ENCODE measurements around the gene GPAT3.
"Not testable (repeated sequence)": the region's sequence is repeated elsewhere in the genome, so short reads cannot be mapped to it uniquely, and the experiment has no call there.

The GPAT3 gene

GRCh38 chr4:83605744-83606172, 69.8 kb downstream of the GPAT3 start:
- no peak for DNase-seq

DNA sequence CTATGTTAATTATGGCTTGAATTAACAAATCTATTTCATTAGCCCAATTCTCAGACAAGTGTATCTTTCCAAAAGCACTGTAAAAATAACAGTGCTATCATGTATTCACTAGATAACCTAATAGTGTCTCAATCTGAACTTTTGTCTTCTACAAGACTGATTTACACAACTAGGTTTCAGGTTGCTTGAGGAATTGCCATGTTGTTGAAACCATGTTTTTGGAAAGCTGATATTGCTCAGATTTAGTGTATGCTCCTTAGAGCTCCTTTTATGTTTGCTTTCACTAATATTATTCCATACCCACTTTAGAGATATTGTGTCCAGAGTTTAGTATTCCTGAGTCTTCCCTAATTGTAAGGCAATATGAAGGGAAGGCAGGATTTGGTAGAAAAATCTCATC, 70.6 kb downstream of the GPAT3 start:
- no peak for DNase-seq

DNA sequence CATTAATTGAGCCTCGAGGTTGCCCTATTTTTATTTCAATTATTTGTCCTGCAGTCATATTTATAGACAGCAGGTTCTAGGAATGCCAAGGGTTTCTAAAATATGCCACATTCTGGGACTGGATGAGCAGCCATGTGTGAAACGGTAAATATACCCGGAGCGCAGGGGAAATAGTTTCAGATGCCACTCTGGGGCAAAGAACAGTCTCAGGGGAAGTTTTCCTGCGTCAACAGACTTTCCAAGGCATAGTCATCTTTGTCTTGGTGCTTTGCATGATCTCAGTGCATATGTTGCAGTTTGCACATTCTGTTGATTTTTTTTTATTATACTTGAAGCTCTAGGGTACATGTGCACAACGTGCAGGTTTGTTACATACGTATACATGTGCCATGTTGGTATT, 71.0 kb downstream of the GPAT3 start:
- no peak for DNase-seq

- no peak for DNase-seq
Measured at GRCh38 chr4:83609365-83609764, 73.5 kb downstream of the GPAT3 start.

DNA sequence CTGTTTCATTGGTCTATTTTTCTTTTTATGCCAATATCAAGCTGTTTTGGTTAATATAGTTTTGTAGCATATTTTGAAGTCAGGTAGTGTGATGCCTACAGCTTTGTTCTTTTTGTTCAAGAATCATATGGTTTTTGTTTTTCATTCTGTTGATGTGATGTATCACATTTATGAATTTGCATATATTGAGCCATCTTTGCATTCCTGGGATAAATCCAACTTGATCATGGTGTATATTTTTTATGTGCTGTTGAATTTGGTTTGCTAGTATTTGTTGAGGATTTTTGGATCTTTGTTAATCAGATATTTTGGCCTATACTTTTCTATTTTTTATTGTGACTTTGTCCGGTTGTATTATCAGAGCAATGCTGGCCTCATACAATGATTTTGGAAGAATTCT, 74.8 kb downstream of the GPAT3 start:
- DNase-seq = no peak

DNA sequence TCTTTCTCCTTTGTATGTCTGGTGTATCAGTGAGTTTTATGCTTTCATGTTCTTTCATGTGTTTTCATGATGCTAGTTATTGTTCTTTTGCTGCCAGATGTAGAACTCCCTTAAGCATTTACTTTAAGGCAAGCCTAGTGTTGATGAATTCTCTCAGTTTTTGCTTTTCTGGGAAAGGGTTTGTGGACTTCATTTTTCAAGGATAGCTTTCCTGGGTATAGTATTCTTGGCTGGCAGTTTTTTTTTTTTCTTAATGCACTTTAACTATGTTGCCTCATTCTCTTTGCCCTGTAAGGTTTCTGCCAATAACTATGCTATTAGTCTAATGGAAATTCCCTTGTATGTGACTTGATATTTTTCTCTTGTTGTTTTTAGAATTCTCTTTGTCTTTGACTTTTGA, 77.1 kb downstream of the GPAT3 start:
- DNase-seq = no peak

GRCh38 chr4:83613994-83614393, 78.1 kb downstream of the GPAT3 start:
- DNase-seq = no peak

GRCh38 chr4:83616252-83616651, 80.3 kb downstream of the GPAT3 start:
- DNase-seq = no peak

GRCh38 chr4:83617371-83618035, 81.6 kb downstream of the GPAT3 start:
- DNase-seq = no peak

DNA sequence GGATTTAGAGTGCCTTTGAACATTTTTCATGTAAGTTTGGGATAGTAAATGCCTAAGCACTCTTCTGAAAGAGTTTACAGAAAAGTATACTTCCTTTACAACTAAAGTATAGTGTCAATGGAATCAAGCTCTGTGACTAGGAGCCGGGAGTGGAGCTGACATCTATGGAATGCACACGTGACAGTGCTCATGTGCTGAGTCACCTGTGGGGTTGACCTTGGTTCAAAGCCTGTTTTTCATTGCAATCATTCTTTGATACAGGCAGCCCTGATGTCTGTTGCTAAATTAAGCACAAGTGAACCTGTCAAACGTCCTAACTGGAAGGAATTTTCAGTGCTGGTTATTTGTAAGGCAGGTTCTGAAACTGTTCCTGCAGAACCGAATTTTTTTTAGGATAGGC, 82.5 kb downstream of the GPAT3 start:
- DNase-seq = no peak

DNA sequence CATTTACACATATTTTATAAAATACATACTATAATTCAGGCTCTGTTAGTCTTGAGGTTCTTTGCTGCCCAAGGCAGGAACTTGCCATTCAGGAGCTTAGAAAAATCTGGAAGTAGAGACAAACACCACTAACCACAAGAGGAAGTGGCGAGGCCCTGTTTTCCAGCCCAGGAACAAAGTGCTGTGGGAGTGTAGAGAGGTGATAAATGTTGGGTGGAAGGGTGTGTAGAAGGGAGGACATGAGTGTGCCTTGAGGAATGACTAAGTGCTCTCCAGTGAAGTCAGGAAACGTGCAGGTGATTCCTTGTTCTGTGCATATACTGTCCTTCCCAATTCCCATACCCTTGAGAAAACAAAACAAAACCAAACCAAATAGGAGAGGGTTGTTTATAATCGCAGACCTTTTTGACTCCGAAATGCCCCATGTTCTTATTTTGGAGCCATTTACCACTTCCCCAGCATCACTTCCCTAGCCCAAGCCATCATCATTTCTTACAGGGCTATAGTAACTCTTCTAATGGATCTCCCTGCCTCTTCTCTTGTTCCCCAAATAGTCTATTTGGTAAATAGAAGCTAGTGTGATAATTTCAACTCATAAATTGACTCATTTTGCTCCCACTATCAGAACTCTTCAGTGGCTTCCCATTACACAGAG, 83.2 kb downstream of the GPAT3 start:
- DNase-seq = no peak

DNA sequence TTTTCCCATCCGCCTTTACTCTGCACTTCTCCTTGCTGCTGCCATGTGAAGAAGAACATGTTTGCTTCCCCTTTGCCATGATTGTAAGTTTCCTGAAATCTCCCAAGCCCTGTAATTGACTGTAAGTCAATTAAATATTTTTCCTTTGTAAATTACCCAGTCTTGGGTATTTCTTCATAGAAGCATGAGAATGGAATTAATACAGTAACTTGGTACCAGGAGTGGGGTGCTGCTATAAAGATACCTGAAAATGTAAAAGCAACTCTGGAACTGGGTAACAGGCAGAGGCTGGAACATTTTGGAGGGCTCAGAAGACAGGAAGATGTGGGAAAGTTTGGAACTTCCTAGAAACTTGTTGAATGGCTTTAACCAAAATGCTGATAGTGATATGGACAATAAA, 86.2 kb downstream of the GPAT3 start:
- not testable (repeated sequence) for DNase-seq

DNA sequence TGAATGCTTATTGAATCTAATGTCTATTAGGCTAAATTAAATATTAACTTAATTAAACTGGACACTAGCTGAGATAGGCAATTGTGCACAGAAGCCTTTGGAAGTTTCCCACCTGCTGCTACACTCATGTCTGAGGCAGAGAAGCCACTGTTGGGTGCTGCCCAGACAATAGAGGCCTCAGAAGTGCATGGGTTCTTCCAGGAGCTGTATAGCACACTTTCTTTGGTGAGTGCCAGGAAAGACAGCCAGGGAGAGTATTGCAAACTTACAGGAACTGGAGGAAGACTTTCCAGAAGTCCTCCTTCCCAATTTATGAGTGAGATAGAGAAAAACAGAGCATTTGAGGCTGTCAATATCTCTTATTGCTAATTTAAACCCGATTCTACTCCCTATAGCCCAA, 89.9 kb downstream of the GPAT3 start:
- no peak for DNase-seq

GRCh38 chr4:83626245-83626836, 90.4 kb downstream of the GPAT3 start:
- DNase-seq = no peak

GRCh38 chr4:83629945-83630721, 94.2 kb downstream of the GPAT3 start:
- DNase-seq = no peak

DNA sequence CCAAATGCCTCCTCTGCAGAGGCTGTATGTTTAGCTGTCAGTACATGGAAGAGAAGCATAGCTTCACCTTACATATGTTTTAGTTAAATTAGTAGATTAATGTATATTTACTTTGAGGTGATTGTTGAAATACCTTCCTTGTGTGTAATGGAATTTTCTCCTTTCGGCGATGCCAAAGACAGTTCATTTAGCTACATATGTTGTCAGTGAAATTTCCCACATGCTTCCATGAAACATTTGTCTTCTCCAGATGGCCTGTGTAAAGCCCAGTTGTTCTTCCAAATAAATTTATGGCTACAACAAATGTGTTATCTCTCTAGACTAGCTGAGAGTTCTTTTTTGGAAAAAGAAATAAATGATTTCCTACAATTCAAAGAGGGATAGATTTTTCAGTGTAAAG, 95.2 kb downstream of the GPAT3 start:
- DNase-seq = no peak

GRCh38 chr4:83636930-83637329, 101.0 kb downstream of the GPAT3 start:
- DNase-seq = no peak

DNA sequence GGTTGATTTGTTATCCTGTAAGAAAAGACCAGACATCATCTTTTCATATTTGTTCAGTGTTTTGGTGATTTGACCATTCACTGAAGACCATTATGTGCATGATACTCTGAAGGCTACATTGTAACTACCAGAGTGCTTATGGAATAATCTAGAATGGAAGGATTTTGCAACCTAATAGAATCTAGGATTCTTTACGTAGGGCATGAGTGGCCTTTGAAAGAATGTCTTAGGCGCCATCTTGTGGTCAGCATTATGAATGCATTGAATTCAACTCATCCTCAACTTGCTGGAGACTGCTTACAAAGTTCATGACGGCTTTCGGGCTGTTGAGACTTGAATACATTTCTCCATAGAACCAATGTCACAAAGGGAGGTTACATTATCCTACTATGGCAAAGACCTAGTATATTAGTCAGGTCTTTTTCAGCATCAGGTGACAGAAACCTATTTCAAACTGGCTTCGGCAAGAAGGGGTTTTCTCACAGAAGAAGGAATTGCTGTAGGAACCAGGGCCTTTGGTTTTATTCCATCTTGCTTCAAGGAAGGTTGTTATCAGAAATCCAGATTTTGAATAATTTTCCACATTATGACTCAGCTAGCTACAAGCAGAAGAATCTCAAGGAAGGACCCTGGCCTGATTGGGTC, 104.1 kb downstream of the GPAT3 start:
- DNase-seq = peak; percentile 50

DNA sequence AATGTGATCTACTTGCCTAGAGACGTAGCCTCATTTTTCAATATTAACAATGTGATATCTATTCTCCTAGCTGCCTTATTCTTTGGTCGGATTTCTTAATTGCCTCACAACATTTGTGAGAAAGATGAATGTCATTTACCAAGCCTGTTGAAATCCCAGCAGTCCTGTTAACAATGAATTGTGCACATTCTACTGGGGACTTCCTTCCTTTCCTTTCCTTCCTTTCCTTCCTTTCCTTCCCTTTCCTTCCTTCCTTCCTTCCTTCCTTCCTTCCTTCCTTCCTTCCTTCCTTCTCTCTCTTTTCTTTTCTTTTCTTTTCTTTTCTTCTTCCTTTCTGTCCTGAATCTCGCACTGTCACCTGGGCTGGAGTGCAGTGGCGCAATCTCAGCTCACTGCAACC, 107.1 kb downstream of the GPAT3 start:
- no peak for DNase-seq

GRCh38 chr4:83644677-83645659, 109.1 kb downstream of the GPAT3 start:
- DNase-seq = peak; percentile 48

GRCh38 chr4:83646538-83647239, 110.8 kb downstream of the GPAT3 start:
- DNase-seq = no peak

All from NCI-H2227 treated with DMSO at 0.1 percent for 48 hours (cell line).